Thyroid gland (tissue), 4 donors: Measurements from ENCODE around the gene IMMT.

Source experiments
- POLR2A ChIP-seq, 2 donors: fragments of 450-650 bp; IDR thresholded peaks; one replicate each; pipeline ENCODE4 v1.6.1; 2017; ENCODE audit warnings: antibody characterized with exemption in 2 of 2, mild to moderate bottlenecking in 2 of 2, moderate library complexity in 1 of 2
- TF ChIP-seq, protein P1 (sequence below), 6 experiments: fragments of 200-600 bp in 3 of 6; fragments of 450-650 bp in 3 of 6; sonication (generic) in 3 of 6; IDR thresholded peaks; one replicate each; pipeline ENCODE4 v1.5.1; 2016 to 2019; ENCODE audit warnings: antibody characterized with exemption in 6 of 6, mild to moderate bottlenecking in 2 of 6, inconsistent platforms in 1 of 6, moderate library complexity in 1 of 6

- TF ChIP-seq, protein P1, sequence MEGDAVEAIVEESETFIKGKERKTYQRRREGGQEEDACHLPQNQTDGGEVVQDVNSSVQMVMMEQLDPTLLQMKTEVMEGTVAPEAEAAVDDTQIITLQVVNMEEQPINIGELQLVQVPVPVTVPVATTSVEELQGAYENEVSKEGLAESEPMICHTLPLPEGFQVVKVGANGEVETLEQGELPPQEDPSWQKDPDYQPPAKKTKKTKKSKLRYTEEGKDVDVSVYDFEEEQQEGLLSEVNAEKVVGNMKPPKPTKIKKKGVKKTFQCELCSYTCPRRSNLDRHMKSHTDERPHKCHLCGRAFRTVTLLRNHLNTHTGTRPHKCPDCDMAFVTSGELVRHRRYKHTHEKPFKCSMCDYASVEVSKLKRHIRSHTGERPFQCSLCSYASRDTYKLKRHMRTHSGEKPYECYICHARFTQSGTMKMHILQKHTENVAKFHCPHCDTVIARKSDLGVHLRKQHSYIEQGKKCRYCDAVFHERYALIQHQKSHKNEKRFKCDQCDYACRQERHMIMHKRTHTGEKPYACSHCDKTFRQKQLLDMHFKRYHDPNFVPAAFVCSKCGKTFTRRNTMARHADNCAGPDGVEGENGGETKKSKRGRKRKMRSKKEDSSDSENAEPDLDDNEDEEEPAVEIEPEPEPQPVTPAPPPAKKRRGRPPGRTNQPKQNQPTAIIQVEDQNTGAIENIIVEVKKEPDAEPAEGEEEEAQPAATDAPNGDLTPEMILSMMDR (IDR thresholded peaks at IDR 0.05), result no peak
- TF ChIP-seq POLR2A (IDR thresholded peaks at IDR 0.05), result no peak
These were observed 101.0 kb downstream of the IMMT start for GRCh38 chr2:86094229-86094628.
